HG02870 (cell line): ENCODE data around the gene MTF1.
"Not testable (repeated sequence)": the region's sequence is repeated elsewhere in the genome, so short reads cannot be mapped to it uniquely, and the experiment has no call there.

Source experiments
- ATAC-seq: cut with Tn5 transposase; IDR thresholded peaks from one replicate; pipeline ENCODE4 v1.9.1; 2021; ENCODE audit warnings: mild to moderate bottlenecking, moderate library complexity; ENCODE audit not compliant: unreplicated experiment

The MTF1 gene

DNA sequence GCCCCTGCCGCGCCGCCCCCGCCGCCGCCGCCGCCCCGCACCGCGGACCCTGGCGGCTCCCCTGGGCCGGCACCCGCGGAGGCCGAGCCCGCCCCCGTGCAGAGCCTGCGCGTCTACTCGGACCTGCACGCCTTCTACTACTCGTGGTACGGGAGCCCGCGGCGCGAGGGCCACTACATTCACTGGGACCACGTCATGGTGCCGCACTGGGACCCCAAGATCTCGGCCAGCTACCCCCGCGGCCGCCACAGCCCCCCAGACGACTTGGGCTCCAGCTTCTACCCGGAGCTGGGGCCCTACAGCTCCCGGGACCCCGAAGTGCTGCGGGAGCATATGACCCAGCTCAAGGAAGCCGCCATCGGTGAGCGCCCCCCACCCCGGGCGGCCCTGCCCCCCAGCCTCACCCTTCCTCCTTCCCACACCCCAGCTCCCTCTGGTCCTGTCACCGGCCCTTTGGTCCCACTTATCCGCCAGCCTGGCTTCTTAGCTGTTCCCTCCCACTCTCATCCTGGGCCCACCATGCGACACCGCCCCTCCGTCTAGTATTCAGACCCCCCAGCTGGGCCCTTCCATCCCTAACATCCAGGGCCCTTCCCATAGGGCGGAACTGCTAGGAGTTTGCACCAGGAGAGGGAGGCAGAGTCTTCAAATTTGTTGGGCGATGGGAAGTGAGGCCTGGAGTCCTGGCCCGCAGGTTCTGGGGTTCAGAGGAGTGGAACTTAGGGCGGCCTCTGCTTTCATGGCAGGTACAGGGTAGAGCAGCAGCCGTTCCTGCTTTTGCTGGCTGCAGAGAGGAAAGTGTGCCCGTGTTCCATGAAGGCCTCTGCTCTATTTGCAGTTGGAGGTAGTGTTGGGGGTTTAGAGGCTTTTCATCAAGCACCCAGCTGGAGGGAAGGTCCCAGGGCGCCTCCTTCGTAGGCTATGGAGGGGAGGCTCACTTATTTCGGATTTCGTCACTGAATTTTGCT is 64.7 kb downstream of the MTF1 start:
- ATAC-seq, result no peak

GRCh38 chr1:37793773-37794371 is 65.5 kb downstream of the MTF1 start, which contains the start of gene MANEAL:
MANEAL (plus strand) TSS chr1:37793847; CDS start chr1:37794183, 336 bp downstream.
- ATAC-seq, result no peak

DNA sequence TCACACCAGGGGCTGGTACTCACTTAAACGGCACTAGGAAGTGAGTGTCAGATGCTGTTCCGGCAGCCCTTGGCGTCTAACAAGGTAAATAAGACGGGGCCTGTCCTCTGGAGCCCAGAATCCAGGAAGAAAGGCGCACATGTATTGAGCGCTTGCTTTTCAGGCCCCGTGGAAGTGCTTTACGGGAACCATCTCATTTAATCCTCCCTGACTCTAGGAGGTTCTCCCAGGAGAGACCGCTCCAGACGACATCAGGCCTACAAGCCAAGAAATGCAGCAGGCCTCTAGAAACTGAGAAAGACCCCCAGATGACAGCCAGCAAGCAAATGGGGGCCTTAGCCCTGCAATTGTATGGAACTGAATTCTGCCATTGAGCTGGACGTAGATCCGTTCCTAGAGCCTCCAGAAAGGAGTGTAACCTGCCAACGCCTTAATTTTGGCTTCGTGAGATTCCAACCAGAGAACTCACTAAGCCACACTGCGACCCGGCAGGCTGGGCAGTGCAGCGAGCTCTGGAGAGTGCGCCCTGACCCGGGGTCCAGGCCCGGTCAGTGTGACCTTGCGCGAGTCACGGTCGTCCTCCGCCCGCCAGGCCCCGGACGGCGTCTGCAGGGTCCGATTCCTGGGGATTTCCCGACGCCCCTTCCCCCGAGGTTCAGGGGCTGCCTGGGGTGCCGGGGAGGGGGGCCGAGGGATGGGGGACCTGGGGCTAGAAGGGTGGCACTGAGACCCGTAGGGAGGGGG is 66.3 kb downstream of the MTF1 start:
- no peak for ATAC-seq

GRCh38 chr1:37782491-37782890 is 76.9 kb downstream of the MTF1 start:
- ATAC-seq, result no peak

- no peak for ATAC-seq
These were observed 80.7 kb downstream of the MTF1 start for GRCh38 chr1:37778654-37779053.

DNA sequence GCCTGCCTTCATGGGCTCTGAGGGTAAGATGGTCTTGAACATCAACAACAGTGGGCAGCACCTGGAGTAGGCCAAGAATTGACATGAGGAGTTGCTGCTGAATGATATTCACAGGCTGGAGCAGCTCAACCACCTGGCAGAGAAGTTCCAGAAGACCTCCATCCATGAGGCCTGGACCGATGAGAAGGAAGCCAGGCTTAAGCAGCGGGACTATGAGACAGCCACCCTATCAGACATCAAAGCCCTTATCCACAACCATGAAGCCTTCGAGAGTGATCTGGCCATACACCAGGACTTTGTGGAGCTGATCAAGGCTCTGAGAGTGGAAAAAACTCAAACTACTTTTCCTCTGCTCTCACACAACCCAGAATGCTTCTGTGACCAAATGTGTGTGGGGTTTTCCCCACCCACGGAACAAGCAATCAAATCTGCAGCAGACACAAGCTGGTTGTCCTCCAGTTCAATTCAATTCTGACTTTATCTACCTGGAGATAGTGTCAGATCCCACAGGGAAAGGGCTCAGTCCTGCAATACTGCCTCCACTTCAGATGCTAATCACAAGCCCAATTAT is 82.4 kb downstream of the MTF1 start:
- ATAC-seq, result no peak

DNA sequence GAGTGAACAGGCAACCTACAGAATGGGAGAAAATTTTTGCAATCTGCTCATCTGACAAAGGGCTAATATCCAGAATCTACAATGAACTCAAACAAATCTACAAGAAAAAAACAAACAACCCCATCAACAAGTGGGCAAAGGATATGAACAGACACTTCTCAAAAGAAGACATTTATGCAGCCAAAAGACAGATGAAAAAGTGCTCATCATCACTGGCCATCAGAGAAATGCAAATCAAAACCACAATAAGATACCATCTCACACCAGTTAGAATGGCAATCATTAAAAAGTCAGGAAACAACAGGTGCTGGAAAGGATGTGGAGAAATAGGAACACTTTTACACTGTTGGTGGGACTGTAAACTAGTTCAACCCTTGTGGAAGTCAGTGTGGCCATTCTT is 88.0 kb downstream of the MTF1 start:
- ATAC-seq, result not testable (repeated sequence)

- ATAC-seq, result no peak
These were observed 91.9 kb downstream of the MTF1 start for GRCh38 chr1:37767488-37767887.

DNA sequence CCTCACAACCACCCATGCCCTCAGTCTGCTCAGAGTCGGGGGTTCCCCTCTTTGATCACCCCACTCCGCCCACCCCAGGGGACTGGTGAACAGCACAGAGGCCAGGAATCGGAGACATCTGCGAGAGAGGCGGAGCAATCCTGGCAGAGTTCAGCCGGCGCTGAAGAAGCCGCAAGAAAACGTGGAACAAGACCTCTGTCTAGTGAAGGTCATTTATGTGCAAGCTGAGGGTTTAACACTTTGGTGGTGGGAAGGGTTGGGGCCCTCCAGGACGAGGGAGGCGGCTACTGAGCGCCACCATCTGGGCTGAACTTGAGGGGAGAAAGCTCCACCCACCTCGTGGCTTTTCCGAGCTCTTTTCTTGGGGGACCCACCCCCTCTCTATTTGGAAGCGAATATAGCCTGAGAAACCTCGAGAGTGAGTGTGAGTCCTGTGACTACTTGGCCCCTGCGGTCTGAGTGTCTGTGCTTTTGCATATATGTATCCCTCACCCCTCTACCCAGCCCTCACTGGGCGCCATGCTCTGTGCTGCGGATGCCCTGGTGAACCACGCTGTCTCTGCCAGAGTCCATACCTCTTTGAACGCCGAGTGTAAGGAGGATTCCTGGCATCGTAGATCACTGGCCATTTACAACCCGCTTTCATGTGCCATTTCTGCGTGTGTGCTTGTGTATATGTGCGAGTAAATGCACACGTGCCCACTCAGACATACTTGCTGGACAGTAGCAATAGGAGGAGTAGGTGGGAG is 93.3 kb downstream of the MTF1 start:
- no peak for ATAC-seq

DNA sequence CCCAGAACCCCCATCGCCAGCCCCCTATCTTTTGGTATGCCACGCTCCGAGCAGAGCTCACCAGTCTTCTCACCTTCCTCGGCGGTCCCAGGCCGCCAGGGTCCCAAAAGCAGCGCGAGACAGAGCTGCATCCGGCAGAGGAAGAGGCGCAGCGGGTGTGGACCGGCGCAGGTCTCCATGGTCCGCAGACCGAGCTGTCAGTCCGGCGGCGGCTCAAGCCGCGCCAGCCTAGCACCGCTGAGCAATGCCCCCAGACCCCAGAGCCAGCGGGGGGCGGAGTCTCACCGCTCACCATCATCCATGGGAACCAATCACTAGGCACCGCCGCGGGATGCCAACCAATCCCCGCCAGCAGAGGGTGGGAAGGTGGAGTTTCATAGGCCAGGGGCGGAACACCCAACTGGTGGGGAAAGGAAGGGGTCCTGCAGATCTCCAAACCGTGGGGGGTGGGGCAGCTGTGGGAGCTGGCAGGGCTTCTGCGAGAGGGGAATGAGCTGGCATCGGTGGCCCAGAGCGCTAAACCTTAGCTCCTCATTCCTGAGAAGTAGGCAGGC is 94.4 kb downstream of the MTF1 start, which contains the start of gene EPHA10:
EPHA10 (minus strand) TSS at position 233 of the 554 bp plus-strand sequence; CDS start at position 179, 54 bp downstream.
- no peak for ATAC-seq

GRCh38 chr1:37764414-37764825 is 95.0 kb downstream of the MTF1 start:
- no peak for ATAC-seq

DNA sequence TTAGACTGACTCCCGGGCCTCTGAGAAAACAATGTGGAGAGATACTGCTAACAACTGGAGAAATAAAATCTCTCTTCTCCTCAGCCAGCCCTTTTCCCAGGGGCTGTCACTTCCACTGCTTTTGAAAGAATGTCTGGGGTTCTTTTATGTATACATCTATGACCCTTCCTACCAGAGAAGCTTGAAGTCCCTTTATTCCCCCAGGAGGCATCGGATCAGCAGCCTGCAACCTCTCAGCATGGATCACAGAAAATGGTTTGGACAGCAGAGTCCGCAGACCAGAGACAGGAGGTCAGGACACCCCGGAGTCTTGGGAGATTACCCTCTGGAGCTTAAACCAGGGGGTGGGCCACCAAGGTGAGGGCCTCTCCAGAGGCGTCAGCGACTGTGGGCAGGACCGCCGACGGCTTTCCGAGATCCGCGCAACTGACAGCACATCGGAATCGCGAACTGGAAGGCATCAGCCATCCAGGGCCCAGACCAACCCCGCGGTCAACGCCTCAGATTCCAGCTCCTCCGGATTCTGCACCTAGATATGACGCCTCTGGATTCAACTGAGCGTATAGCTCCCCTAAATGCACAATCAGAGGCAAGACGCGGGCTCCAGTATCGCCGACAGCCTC is 95.5 kb downstream of the MTF1 start:
- ATAC-seq, result no peak

DNA sequence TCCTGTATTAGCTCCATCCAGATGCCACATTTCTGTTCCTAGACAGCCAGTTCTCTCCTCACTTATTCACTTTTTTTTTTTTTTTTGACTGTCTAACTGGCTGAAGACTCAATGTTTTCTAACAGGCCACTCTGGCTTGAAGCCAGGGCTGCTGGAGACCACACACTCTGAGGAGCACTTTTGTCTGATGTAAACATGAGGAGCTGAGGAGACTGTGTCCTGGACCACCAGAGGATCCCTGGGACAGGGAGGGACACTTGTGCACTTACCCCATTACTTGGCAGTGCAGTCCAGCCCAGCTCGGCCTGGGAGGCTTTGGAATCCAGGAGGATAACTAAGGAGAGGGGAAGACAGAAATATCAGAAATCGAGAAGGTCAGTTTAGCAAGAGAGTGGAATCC is 96.9 kb downstream of the MTF1 start:
- ATAC-seq, result no peak

DNA sequence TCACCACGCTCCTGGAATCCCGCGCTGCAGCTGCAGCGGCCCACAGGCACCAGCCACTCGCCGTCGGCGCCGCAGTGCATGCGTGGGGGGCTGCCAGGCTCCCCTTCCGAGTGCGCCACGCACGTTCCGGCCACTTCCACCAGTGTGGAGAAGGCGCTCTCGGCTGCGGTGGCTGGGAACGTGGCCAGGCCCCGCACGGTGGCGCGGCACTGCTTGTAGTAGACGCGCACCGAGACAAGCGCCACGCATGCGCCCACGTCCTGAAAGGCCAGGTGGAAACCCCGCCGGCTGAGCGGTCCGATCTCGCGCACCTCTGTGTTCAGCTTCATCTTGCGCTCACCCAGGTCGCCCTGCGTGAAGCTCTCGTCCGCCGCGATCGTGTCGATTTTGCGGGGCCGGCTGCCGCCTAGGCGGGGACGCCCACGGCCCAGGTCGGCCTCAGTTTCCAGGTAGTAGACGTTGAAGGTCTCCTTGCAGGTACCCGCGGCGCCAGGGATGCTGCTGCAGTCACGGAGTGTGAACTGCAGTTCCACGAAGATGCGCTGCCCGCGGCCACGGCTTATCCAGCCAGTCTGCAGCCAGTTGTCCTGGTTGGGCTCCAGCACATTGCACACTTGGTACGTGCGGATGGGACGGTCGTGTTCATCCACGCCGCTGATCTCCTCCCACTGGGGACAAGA is 97.8 kb downstream of the MTF1 start:
- no peak for ATAC-seq
